Urinary bladder (tissue), 4 donors: ENCODE data around the gene CD6. TPM values are rescaled to one million over a fixed set of nuclear protein-coding genes. Genes with fewer than 3 reads are reported as not detected.
"Not testable (repeated sequence)": the region's sequence is repeated elsewhere in the genome, so short reads cannot be mapped to it uniquely, and the experiment has no call there.

Source experiments
- DNase-seq: peaks from one replicate; pipeline ENCODE4 v3.0.0-alpha.2; 2015; ENCODE audit errors: extremely low spot score
- H3K27ac ChIP-seq: one replicate; pipeline ENCODE4 v1.5.1; 2013; ENCODE audit warnings: low read depth, mild to moderate bottlenecking, moderate library complexity
- H3K36me3 ChIP-seq: one replicate; pipeline ENCODE4 v1.6.1; 2013; ENCODE audit warnings: mild to moderate bottlenecking, moderate library complexity; ENCODE audit not compliant: insufficient read depth
- H3K4me1 ChIP-seq: one replicate; pipeline ENCODE4 v1.6.1; 2013; ENCODE audit warnings: mild to moderate bottlenecking, moderate library complexity; ENCODE audit not compliant: insufficient read depth
- H3K4me3 ChIP-seq: one replicate; pipeline ENCODE4 v1.5.1; 2013; ENCODE audit warnings: low read depth, low read length
- WGBS: extraction: QIAGEN DNeasy Blood & Tissue Kit; methylation state at CpG from one replicate; pipeline ENCODE4 v1.1.7; 2013; 5-methylcytosine and 5-hydroxymethylcytosine counted together
- polyA plus RNA-seq: library from polyadenylated mRNA; stranded (reverse); fragments of 200-250 nt; gene quantifications from one replicate; pipeline ENCODE4 v1.2.3, GENCODE V29; 2013
- total RNA-seq: library from RNA; depleted of rRNA; stranded (reverse); fragments of >200 nt; gene quantifications from one replicate; pipeline ENCODE4 v1.2.3, GENCODE V29; 2014
- donor health status: healthy with polysubstance abuse.
- donor health status: healthy.

Gene CD6
- total and polyA plus RNA-seq, 2 donors = 0.61 to 0.95 TPM

GRCh38 chr11:61053191-61053590 is 81.7 kb downstream of the CD6 start:
- 81% methylated on average over 6 of the region's 6 CpGs for WGBS
- Histone ChIP-seq H3K27ac (no peak overlapping the region), H3K4me1 (no peaks in the 10 kb centered on the region), H3K36me3 (no peaks in the 10 kb centered on the region), H3K4me3 (no peak overlapping the region)
- DNase-seq = no peak

- Histone ChIP-seq H3K27ac (no peak overlapping the region), H3K4me1 (no peaks in the 10 kb centered on the region), H3K4me3 (no peak overlapping the region), H3K36me3 (no peaks in the 10 kb centered on the region)
- 90% methylated on average over 3 of the region's 3 CpGs for WGBS
- no peak for DNase-seq
Observed at GRCh38 chr11:61054513-61054912, 83.0 kb downstream of the CD6 start.

GRCh38 chr11:61054927-61055562 is 83.6 kb downstream of the CD6 start:
- no peaks in the 10 kb centered on the region for H3K4me1 ChIP-seq
- H3K36me3 ChIP-seq = no peaks in the 10 kb centered on the region
- H3K27ac ChIP-seq = no peak overlapping the region
- no peak overlapping the region for H3K4me3 ChIP-seq
- 84% methylated on average over 16 of the region's 16 CpGs for WGBS
- no peak for DNase-seq

- DNase-seq = no peak
- no peak overlapping the region for H3K4me3 ChIP-seq
Observed at GRCh38 chr11:61055776-61056175, 84.3 kb downstream of the CD6 start.

GRCh38 chr11:61056571-61056970 is 85.1 kb downstream of the CD6 start:
- H3K36me3 ChIP-seq = no peaks in the 10 kb centered on the region
- no peaks in the 10 kb centered on the region for H3K4me1 ChIP-seq
- no peak for DNase-seq
- H3K4me3 ChIP-seq = no peak overlapping the region
- no peak overlapping the region for H3K27ac ChIP-seq
- WGBS = 67% methylated on average over 6 of the region's 6 CpGs

More at GRCh38 chr11:61055776-61056175, 84.3 kb downstream of the CD6 start:
- WGBS = 93% methylated on average over 8 of the region's 8 CpGs
- H3K4me1 ChIP-seq = no peaks in the 10 kb centered on the region
- H3K27ac ChIP-seq = no peak overlapping the region
- H3K36me3 ChIP-seq = no peaks in the 10 kb centered on the region

- 85% methylated on average over 7 of the region's 7 CpGs for WGBS
- no peak for DNase-seq
- no peaks in the 10 kb centered on the region for H3K4me1 ChIP-seq
Observed at GRCh38 chr11:61056981-61057380, 85.5 kb downstream of the CD6 start.

GRCh38 chr11:61057615-61058014 is 86.1 kb downstream of the CD6 start:
- WGBS = 90% methylated on average over 12 of the region's 12 CpGs
- no peak overlapping the region for H3K27ac ChIP-seq
- no peaks in the 10 kb centered on the region for H3K36me3 ChIP-seq

More at GRCh38 chr11:61056981-61057380, 85.5 kb downstream of the CD6 start:
- Histone ChIP-seq H3K4me3 (no peak overlapping the region), H3K27ac (no peak overlapping the region), H3K36me3 (no peaks in the 10 kb centered on the region)

GRCh38 chr11:61058583-61059259 is 87.2 kb downstream of the CD6 start:
- Histone ChIP-seq H3K36me3 (no peaks in the 10 kb centered on the region), H3K4me3 (no peak overlapping the region), H3K4me1 (no peaks in the 10 kb centered on the region), H3K27ac (no peak overlapping the region)
- 88% methylated on average over 14 of the region's 14 CpGs for WGBS
- no peak for DNase-seq

More at GRCh38 chr11:61057615-61058014, 86.1 kb downstream of the CD6 start:
- Histone ChIP-seq H3K4me1 (no peaks in the 10 kb centered on the region), H3K4me3 (no peak overlapping the region)
- no peak for DNase-seq

GRCh38 chr11:61059260-61059752 is 87.8 kb downstream of the CD6 start:
- 83% methylated on average over 8 of the region's 8 CpGs for WGBS
- DNase-seq = no peak

GRCh38 chr11:61061081-61061826 is 89.8 kb downstream of the CD6 start:
- no peak overlapping the region for H3K4me3 ChIP-seq
- H3K4me1 ChIP-seq = no peaks in the 10 kb centered on the region
- 72% methylated on average over 13 of the region's 13 CpGs for whole genome bisulfite sequencing
- H3K27ac ChIP-seq = no peak overlapping the region
- H3K36me3 ChIP-seq = no peaks in the 10 kb centered on the region
- DNase-seq = no peak

More at GRCh38 chr11:61059260-61059752, 87.8 kb downstream of the CD6 start:
- H3K4me1 ChIP-seq = no peaks in the 10 kb centered on the region
- H3K36me3 ChIP-seq = no peaks in the 10 kb centered on the region
- no peak overlapping the region for H3K4me3 ChIP-seq
- no peak overlapping the region for H3K27ac ChIP-seq

GRCh38 chr11:61062181-61062930 is 90.9 kb downstream of the CD6 start:
- Histone ChIP-seq H3K36me3 (no peaks in the 10 kb centered on the region), H3K27ac (no peak overlapping the region), H3K4me1 (no peaks in the 10 kb centered on the region), H3K4me3 (no peak overlapping the region)
- no peak for DNase-seq
- 80% methylated on average over 9 of the region's 9 CpGs for WGBS

- H3K4me3 ChIP-seq, DNase-seq, H3K36me3 ChIP-seq, H3K27ac ChIP-seq, H3K4me1 ChIP-seq: not testable (repeated sequence)
- 89% methylated on average over 13 of the region's 13 CpGs for WGBS
Observed at GRCh38 chr11:61065236-61065635, 93.8 kb downstream of the CD6 start.

- WGBS = 87% methylated on average over 19 of the region's 19 CpGs
- DNase-seq = no peak
Observed at GRCh38 chr11:61065955-61066638, 94.6 kb downstream of the CD6 start.

More at GRCh38 chr11:61065955-61066638, 94.6 kb downstream of the CD6 start:
- no peaks in the 10 kb centered on the region for H3K4me1 ChIP-seq
- H3K4me3 ChIP-seq = no peak overlapping the region
- H3K36me3 ChIP-seq = no peaks in the 10 kb centered on the region
- no peak overlapping the region for H3K27ac ChIP-seq
